Fibroblast of upper back skin (primary cell): ENCODE data around the gene LAMTOR2.
A peak's percentile ranks its signal among the peaks of the same experiment; 100 is the strongest.
"Not testable (repeated sequence)": the region's sequence is repeated elsewhere in the genome, so short reads cannot be mapped to it uniquely, and the experiment has no call there.

ENCODE experiments used
- DNase-seq: peaks from one replicate; pipeline ENCODE4 v3.0.0-alpha.2; 2013

LAMTOR2 gene

DNA sequence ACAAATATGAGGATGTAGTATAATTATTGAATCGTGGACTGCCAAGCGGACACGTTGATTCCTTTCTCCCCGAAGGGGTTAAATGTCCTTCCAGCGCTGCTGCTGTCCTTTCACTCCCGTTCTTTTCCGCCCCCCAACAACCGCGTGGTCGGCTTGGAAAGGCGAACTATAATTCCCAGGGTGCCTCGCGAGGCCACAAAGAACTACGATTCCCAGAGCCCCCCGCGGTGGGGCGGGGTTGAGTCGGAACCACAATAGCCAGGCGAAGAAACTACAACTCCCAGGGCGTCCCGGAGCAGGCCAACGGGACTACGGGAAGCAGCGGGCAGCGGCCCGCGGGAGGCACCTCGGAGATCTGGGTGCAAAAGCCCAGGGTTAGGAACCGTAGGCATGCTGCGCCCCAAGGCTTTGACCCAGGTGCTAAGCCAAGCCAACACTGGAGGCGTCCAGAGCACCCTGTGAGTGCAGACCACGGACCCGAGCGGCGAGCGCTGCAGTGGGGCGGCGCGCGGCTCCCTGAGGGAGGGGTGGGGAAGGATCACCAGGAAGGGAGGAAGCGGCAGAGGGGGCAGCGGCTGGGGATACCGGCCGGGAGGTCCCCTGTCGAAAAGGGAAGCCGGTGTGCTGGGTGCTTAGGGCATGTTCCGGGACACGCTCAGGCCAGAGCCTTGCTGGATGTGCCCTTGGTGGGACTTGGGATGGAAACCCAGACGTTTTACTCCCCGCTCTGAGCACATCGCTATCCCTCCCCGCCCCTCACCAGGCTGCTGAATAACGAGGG is at the start of gene LAMTOR2:
LAMTOR2 (plus strand) TSS at position 283 of the 781 bp plus-strand sequence; CDS start at position 391, 108 bp downstream.
- peak; percentile 97 for DNase-seq

DNA sequence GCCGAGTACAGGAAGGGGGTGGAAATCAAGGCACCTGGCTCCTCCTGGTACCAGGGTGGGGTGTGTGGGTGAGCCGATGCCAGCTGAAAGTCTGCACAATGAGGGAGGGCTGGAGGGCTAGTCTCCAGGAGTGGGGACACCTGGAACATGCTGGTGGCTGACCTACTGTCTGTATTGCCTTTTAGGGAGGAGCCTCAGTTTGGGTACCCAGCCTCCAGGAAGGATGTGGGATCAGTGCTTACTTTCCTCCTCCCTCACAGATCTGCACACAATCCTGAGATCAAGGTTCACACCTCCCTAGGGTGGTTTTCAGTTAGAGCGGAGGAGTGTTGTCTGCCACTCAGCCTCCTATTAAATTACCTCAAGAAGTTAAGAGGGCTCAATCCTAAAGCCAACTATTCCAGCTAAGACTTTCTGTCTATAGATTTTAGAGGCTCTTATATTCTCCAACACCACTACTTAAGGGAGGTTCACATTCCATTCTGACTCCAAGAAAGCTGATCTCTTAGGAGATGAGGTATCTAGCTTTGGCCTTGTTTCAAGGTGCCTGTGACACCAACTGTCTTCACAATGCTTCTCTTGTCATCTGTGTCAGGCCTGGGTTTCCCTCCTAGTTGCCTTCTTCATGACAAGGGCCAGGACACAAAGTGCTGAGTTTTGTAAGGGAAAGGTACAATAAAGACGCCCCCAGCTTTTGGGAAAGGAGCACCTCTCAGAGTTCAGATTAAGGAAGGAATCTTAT is 49.6 kb upstream of the LAMTOR2 start:
- DNase-seq: no peak

DNA sequence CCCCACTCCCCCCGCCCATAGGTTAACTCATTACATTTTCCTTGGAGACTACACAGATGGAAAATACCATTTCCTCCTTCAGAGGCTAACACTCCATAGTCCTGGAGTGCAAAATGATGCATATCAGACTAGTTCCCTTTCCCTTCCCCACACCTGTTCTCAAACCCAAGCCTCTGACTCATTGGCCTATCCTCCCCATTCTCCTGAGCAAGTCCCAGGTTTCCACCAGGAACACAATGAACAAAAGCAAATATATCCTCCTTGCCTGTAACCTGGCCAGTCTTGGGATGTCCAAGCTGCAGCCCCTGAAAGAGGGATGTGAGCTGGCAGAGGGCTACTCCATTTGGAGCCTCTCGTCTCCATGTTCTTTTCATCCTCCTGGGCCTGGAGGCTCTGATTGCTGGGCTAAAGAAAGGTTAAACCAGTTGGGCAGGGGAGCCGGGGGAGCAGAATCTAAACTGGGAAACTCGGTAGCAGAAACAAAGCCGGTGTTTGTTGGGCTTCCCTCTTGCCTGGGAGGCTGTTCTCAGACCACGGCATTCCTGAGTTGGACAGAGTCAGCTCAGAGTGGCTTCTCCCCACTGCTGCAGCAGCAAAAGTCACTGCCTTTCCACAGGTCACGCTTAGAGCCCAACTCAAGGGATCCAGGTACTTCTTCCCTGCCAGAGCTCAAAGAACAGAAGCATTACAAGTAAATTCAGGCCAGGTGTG is 47.8 kb upstream of the LAMTOR2 start:
- DNase-seq: no peak

- no peak for DNase-seq
Measured at GRCh38 chr1:156009404-156009803, 45.2 kb upstream of the LAMTOR2 start.

DNA sequence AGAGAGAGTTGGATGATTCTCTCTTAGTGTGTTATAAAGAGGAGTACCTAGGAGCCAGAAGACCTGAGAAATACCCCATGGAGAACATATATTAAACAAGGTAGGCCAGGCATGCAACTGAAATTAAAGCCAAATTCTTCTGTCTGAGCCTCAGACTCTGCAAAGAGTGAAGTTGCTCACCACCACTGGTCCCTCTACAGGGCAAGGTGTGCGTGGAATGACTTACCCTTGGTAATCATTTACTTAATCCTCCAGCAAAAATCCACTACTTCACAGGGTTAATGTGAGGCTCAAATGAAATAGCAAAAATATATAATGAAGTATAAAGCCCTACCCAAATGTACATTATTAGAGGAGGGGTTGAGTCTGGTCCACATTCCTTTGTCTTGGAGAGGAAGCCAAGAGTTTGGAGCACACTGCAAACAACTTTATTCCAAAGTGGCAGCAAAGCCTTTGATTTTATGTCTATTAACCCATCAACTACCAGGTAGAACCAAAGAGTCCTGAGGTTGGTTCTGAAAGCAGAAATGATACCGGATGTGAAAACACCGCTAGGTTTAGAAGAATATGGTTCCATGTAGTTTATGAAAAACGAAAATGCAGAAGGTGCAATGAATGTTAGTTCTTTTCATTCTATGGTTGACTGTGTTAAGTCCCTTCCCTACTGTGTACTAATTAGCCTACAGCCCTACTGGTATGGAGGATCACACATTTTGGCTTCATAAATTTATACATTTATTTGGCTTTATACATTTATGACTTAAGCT is 42.3 kb upstream of the LAMTOR2 start:
- no peak for DNase-seq

DNA sequence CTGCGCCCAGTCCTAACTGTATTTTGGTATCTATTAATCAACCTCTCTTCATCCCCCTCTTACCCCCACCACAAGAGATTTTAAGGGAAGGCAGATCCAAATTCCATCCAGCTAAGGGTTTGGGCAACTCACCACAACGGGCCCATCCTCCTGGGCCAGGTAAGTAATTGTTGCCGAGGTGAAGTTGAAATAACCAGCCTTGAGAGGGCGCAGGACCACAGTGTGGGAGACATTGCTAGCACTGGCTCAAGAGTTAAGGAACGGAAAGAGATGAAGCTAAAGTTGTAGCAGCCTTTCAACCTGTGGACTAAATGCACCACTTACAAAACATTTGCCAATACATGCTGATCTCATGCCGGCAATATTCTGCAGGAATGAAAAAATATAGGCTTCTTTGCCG is 39.8 kb upstream of the LAMTOR2 start:
- no peak for DNase-seq

- DNase-seq: no peak
Measured at GRCh38 chr1:156019946-156020292, 34.7 kb upstream of the LAMTOR2 start.

- DNase-seq: peak; percentile 92
Measured at GRCh38 chr1:156020293-156021092, 34.1 kb upstream of the LAMTOR2 start, which contains the start of gene SSR2. Gene SSR2, minus strand, starts transcription at chr1:156020951. Its CDS starts 784 bp downstream, at chr1:156020167.

DNA sequence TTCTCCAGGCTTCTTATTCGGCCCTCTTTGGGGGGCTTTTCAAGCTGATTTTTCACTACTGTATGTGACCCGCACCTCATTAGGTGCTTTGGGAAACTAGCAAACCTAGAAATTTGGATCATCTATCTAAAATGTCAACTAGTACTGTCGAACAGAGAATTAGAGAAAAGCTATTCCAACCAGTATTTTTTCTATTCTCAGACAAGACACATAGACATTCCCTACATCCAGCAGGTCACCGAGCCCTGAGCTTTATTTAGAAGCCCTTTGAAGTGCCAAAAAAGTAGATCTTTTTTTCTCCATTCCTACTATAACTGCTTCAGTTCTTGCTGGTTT is 33.5 kb upstream of the LAMTOR2 start:
- no peak for DNase-seq

- DNase-seq: no peak
Measured at GRCh38 chr1:156021954-156022353, 32.6 kb upstream of the LAMTOR2 start.

DNA sequence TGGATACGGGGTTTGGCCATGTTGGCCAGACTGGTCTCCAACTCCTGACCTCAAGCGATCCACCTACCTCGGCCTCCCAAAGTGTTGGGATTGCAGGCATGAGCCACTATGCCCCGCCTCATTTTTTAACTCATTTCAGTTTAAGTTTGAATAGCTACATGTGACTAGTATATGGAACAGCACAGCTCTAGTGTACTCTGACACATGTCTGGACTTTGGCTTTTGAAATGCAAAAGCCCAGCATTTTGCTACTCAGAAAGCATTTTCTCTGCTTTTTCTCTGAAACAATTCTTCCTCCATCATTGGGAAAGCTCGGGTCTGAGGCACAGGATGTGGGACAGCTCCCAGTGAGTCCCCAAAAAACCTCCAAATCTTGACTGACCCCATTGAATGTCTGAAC is 29.8 kb upstream of the LAMTOR2 start:
- no peak for DNase-seq

GRCh38 chr1:156025876-156026275 is 28.7 kb upstream of the LAMTOR2 start:
- DNase-seq: peak; percentile 29

DNA sequence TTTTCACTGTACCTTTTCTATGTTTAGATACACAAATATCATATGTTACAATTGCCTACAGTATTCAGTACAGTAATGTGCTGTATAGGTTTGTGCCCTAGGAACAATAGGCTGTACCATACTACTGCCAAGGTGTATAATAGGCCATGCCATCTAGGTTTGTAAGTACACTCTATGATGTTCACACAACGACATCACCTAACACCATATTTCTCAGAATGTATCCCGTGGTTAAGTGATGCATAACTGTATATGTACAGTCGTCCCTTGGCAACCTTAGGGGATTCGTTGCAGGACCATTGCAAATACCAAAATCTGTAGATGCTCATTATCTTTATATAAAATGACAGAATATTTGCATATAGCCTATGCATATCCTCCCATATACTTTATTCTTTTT is 28.0 kb upstream of the LAMTOR2 start:
- no peak for DNase-seq

- DNase-seq: peak; percentile 40
Measured at GRCh38 chr1:156033011-156033410, 21.6 kb upstream of the LAMTOR2 start.

DNA sequence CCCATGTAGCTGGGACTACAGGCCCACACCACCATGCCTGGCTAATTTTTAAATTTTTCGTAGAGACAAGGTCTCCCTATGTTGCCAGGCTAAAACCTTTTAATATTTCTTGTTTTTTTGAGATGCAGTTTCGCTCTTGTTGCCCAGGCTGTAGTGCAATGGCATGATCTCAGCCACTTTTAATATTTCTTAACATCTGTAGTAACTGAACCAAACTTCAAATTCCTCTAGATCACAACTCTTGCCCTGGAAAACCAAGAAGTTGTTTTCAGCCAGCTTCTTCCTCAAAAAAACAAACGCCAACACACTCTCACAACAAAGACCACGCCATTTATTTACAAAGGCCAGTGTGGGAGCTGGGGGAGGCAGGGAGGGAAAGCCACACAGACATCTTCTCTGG is 19.6 kb upstream of the LAMTOR2 start:
- DNase-seq: not testable (repeated sequence)

DNA sequence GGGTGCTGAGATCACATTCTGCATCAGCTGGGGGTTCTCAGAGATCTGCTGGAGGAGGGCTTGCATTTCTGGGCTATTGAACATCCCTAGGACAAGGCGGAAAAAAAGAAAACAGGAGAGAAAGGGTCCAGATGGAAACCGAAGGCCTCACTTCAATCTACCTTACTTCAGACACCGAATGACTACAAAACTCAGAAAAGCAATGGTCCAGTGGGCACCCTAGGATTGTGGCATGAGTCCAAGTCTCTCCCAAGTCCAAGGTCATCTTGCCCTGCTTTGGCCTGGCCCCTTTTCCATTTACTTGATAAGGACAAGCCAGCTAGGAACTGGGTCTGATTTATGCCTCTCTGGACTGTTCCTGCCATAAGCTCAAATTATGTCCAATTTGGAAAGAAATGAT is 11.8 kb upstream of the LAMTOR2 start:
- DNase-seq: no peak

- DNase-seq: no peak
Measured at GRCh38 chr1:156045076-156045475, 9.5 kb upstream of the LAMTOR2 start.

GRCh38 chr1:156048663-156049258 is 5.8 kb upstream of the LAMTOR2 start:
- DNase-seq: no peak

GRCh38 chr1:156050376-156050775 is 4.2 kb upstream of the LAMTOR2 start:
- no peak for DNase-seq

DNA sequence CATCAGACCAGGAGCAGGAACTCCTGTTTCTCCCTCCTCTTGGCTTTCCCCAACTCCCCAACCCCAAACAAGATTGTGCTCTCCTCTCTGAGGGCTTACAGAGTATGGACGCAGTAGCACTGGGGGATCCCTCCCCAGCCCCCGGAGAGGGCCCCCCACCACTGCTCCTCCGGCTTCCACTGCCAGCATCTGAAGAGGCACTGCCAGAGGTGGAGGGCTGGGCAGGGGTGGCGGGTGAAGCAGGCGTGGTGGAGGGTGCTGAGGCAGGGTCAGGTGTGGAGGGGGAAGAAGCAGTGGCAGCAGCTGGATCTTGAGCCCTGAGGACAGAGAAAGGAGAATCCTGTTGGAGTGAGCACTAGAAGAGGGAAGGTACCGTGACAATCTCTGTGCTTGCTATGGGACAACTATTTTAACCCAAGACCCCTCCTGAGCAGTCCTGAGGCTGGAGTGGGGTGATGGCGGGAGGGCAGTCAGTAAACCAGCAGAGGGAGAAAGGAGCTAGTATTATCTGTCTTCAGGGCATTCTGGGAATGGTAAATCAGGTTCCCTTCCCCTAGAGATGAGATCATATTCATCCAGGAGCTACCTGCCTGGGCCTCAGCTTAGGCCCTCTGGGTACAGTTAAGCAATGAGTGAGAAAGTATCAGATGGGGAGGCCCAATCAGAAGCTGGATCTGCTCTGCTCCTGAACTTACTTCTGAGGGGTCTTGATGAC is 3.4 kb upstream of the LAMTOR2 start:
- DNase-seq: no peak
